LoVo (cell line): Measurements from ENCODE around the gene FAM174A.

Source experiments
- DNase-seq: peaks from one replicate; pipeline ENCODE4 v3.0.0-alpha.2; 2016; ENCODE audit warnings: low spot score

The FAM174A gene

GRCh38 chr5:100535060-100536005 is at the start of gene FAM174A:
Gene FAM174A, plus strand, starts transcription at chr5:100535374. Its CDS starts 157 bp downstream, at chr5:100535531.
- peak; percentile 97 for DNase-seq

DNA sequence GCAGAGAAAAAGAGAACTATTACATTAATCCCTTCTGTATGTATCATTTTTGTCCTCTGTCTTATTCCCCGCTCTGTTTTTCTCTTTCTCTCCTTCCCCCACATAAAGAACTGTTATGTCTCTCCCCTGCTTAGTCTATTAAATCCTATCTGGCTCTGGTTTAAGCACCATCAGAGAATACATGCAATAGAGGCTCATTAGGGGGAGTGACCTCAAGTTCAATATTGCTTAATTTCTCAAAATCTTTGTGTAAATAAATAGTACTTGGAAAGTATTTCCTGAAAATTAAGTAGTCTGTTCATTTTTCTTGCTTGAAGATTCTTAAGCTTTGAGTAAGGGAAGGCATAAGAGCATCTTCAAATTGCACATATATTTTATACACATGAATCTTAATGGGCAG is 41.2 kb upstream of the FAM174A start:
- no peak for DNase-seq

DNA sequence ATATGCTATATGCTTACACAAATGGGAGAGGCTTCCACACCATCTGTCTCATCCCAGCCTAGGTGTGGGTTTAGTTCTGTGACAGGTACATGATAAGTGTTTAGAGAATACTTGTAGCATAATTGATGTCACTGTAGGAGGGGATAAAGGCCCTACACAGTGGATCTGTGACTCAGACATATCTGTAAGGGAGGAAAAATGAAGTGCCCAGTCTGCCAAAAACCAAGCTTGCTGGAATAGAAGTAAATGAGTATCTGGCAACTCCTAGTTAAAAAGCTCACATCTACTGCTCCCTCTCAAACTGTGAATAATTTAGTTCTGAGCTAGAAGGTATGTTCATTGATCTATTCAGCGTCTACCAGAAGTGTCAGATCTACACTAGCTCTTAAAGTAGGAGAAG is 38.9 kb upstream of the FAM174A start:
- no peak for DNase-seq

DNA sequence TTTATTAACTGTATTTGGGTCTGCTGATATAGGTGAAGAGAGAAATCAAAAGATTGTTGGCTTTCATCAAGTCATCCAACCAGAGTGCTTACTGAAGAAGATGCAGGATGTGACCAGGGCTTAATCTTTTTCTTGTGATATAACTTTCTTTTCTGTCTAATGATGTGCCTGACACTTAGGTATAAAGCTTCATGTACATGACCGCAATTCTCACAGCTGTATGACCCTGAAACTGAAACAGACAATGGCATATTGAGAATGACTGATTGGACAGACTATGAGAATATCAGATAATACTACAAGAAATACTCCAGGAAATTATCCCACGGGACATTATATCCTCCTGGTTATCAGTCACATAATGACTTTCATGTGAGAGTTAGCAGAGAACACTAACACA is 32.5 kb upstream of the FAM174A start:
- no peak for DNase-seq

DNA sequence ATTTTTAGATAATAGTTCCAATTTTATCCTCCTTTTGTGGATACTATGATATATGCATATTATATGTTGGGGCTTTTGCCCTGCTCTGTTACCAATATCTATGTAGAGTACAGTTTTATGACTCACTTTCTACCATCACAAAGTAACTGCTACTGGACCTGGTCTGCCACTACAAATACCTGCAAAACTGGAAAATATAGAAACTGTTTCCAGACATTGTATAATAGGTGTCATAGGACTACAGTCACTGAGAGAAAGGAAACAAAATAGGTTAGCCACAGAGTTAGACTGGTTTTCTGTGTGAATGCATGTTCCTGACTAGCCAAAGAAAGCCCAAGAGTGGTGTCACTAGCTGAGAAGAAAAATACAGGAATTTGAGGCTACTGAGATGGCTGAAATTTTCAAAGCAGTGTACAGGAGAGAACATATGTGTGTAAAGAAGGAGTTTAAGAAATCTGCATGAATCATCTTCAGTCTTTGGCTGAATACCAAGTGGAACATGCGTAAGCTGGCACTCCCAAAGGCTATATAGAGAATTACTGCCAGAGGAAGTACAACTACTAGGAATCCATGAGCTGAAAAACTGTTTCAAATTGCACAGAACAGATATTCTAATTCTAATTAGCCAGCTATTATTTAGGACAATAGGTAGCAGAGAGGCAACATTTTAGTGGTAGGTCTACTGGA is 29.0 kb upstream of the FAM174A start:
- DNase-seq = peak; percentile 37

- DNase-seq = no peak
These were observed 18.9 kb upstream of the FAM174A start for GRCh38 chr5:100516285-100516684.

DNA sequence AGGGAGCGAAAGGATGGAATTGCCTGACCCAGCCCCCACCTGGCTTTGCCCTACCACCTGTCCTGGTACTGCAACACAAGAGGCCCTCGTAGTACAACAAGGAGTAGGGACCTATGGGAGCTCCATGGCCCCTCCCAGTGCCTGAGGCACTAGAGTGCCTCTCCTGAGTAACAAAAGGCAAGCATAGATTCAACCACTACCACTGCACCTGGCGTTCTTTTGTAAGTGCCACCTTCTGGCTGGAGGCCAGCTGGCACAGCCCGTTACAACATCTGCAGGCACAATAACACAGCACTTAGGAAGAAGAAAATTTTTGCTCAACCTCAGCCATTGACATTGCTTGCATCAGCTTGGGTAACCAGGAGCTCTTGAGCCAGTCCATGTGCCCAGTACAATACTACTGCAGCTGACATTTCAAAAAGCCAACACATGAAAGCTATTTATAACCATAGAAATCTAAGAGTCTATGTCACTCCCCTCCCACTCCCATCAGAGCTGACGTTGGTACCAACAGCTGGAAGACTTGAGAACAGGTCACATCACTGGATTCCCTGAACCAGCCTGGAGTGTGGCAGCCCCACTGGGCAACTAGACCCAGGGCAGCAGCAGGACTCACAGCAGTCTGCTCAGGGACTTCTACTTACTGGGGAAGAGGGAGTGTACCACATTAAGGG is 17.7 kb upstream of the FAM174A start:
- no peak for DNase-seq

- DNase-seq = no peak
These were observed 16.8 kb upstream of the FAM174A start for GRCh38 chr5:100518377-100518776.

DNA sequence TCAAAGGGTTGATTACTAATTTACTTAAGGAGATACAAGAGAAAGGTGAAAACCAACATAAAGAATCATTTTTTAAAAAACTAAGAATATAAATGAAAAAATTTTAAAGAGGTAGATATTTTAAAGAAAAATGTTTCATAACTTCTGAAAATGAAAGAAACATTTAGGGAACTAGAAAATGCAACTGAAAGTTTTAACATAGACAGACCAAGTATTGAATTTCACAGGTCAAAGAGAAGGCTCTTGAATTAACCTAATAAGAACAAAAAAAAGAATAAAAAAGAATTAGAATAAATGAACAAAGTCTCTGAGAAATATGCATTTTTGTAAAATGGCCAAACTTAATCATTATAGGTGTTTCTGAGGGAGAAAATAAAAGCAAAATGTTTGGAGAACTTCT is 16.1 kb upstream of the FAM174A start:
- no peak for DNase-seq

DNA sequence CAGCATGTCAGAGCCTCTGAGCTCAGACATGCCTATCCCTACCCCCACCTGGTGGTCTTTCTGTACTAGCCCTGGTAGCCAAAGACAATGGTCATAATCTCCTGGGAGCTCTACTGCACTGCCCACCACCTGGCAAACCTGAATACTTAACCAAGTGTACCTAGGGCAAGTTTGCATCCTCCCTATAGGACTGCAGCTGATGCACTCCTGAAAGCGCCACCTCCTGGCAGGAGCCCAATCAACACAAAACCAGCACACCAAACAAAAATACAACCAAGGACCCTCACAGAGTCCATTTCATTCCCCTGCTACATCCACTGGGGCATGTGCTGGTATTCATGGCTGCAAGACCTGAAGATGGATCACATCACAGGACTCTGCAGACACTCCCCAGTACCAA is 14.8 kb upstream of the FAM174A start:
- no peak for DNase-seq

- no peak for DNase-seq
These were observed 2.8 kb downstream of the FAM174A start for GRCh38 chr5:100537946-100538345.

DNA sequence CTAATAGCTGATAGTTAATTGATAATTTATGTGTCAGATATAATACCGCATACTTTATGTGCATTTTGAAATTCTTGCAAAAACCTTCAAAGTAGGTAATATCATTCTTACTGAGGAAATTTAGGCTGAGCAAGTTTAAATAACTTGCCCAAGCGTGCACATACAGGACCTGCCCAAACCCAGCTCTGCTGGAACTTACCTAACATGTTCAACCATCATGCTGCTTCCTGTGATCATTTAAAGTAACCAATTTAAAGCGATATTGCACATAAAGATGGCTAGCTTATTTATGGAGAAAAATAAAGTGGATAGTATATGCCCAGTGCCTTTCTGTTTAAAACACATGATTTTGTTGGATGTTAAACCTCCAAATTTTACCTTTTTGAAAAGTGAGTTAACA is 4.3 kb downstream of the FAM174A start:
- no peak for DNase-seq

- DNase-seq = no peak
These were observed 6.9 kb downstream of the FAM174A start for GRCh38 chr5:100542086-100542485.

GRCh38 chr5:100546001-100546400 is 10.8 kb downstream of the FAM174A start:
- DNase-seq = no peak

- DNase-seq = no peak
These were observed 15.4 kb downstream of the FAM174A start for GRCh38 chr5:100550531-100551051.

GRCh38 chr5:100551183-100551582 is 16.0 kb downstream of the FAM174A start:
- DNase-seq = no peak

GRCh38 chr5:100553209-100553608 is 18.0 kb downstream of the FAM174A start:
- DNase-seq = no peak

DNA sequence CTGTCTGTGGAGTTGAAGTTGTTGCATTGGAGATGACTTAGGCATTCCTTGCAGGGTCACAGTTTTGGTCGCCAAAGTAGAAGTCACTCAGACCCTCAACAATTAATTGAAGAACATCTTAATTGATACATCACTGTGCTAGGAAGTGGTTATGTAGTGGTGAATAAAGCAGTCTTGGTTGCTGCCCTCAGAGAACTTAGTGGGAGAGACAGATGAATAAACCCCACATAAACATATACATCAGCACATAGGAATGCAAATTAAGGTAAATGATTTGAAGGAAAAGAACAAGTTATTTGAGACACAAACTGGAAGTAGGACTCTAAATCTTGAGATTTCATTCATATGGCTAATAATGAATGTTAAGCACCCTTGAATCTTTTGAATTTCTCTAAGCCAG is 25.7 kb downstream of the FAM174A start:
- DNase-seq = no peak

DNA sequence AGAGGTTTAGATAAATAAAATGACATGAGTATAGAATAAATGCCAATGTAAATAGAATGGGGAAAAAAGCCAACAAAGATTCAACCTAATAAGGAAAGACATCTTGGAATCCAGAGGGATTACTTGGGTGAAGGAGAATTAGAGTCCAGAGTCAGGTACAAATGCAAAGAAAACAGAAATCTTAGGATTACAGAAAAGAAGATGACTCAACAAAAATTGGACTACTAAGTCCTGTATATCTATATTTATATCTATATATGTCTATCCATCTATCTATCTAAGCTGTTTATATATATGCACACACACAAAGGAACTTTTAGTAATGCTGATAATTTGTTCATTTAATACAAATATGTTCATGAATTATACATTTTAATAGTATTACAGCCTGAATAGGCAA is 27.6 kb downstream of the FAM174A start:
- no peak for DNase-seq

GRCh38 chr5:100566382-100567141 is 31.4 kb downstream of the FAM174A start:
- DNase-seq = no peak

- no peak for DNase-seq
These were observed 39.5 kb downstream of the FAM174A start for GRCh38 chr5:100574716-100575115.

- DNase-seq = no peak
These were observed 40.6 kb downstream of the FAM174A start for GRCh38 chr5:100575815-100576214.
